Transverse colon (tissue), 3 donors: ENCODE data around the gene ANO3.

Experiments
- CTCF ChIP-seq, 5 experiments: fragments of 200-600 bp in 3 of 5; fragments of 450-650 bp in 2 of 5; sonication (generic) in 3 of 5; IDR thresholded peaks; 1 replicate in 2 of 5; 2 replicates in 3 of 5; pipeline ENCODE4 v1.5.1; 2016 to 2017; ENCODE audit warnings: antibody characterized with exemption in 5 of 5, inconsistent platforms in 3 of 5, mild to moderate bottlenecking in 2 of 5, moderate library complexity in 1 of 5
- POLR2A ChIP-seq: fragments of 450-650 bp; IDR thresholded peaks from one replicate; pipeline ENCODE4 v1.6.1; 2016; ENCODE audit warnings: antibody characterized with exemption, mild to moderate bottlenecking, moderate library complexity

- TF ChIP-seq POLR2A (no peak), CTCF (IDR thresholded peaks at IDR 0.05) (no peak)
Observed at GRCh38 chr11:26613759-26614158, 281.8 kb downstream of the ANO3 start.
